ENCODE measurements around the gene PDE10A.

The PDE10A gene

GRCh38 chr6:165678904-165679303 lies 15.9 kb upstream of the PDE10A start:
- H3K4me3 ChIP-seq (ENCODE audit: low read length): no peak overlapping the region
- DNase-seq (ENCODE audit: low read depth): no peak
- no peak for TF ChIP-seq CTCF (IDR thresholded peaks at IDR 0.05; ENCODE audit: insufficient read depth, low read depth, low read length, missing control alignments)

GRCh38 chr6:165678429-165678828 lies 15.4 kb upstream of the PDE10A start:
- TF ChIP-seq CTCF (IDR thresholded peaks at IDR 0.05; ENCODE audit: insufficient read depth, low read depth, low read length, missing control alignments): no peak

GRCh38 chr6:165677091-165677490 lies 14.1 kb upstream of the PDE10A start:
- no peak overlapping the region for H3K4me3 ChIP-seq (ENCODE audit: low read length)
- no peak for TF ChIP-seq CTCF (IDR thresholded peaks at IDR 0.05; ENCODE audit: insufficient read depth, low read depth, low read length, missing control alignments)
- no peak for DNase-seq (ENCODE audit: low read depth)

More at GRCh38 chr6:165678429-165678828, 15.4 kb upstream of the PDE10A start:
- H3K4me3 ChIP-seq (ENCODE audit: low read length): no peak overlapping the region
- DNase-seq (ENCODE audit: low read depth): no peak

GRCh38 chr6:165676435-165677068 lies 13.5 kb upstream of the PDE10A start:
- DNase-seq (ENCODE audit: low read depth): no peak
- TF ChIP-seq CTCF (IDR thresholded peaks at IDR 0.05; ENCODE audit: insufficient read depth, low read depth, low read length, missing control alignments): no peak
- no peak overlapping the region for H3K4me3 ChIP-seq (ENCODE audit: low read length)

- no peak for TF ChIP-seq CTCF (IDR thresholded peaks at IDR 0.05; ENCODE audit: insufficient read depth, low read depth, low read length, missing control alignments)
- DNase-seq (ENCODE audit: low read depth): no peak
- H3K4me3 ChIP-seq (ENCODE audit: low read length): no peak overlapping the region
Measured at GRCh38 chr6:165675120-165675519, 12.1 kb upstream of the PDE10A start.

- H3K4me3 ChIP-seq (ENCODE audit: low read length): no peak overlapping the region
- no peak for DNase-seq (ENCODE audit: low read depth)
- TF ChIP-seq CTCF (IDR thresholded peaks at IDR 0.05; ENCODE audit: insufficient read depth, low read depth, low read length, missing control alignments): no peak
Measured at GRCh38 chr6:165674155-165675029, 11.4 kb upstream of the PDE10A start.

Measured in epithelial cell of esophagus (primary cell).